CD1c-positive myeloid dendritic cell (primary cell): ENCODE data around the gene EFCAB5.
A peak's percentile ranks its signal among the peaks of the same experiment; 100 is the strongest.
"Not testable (repeated sequence)": the region's sequence is repeated elsewhere in the genome, so short reads cannot be mapped to it uniquely, and the experiment has no call there.

ENCODE experiments used
- DNase-seq: peaks from one replicate; pipeline ENCODE4 v3.0.0-alpha.2; 2016; ENCODE audit errors: extremely low spot score

The EFCAB5 gene

DNA sequence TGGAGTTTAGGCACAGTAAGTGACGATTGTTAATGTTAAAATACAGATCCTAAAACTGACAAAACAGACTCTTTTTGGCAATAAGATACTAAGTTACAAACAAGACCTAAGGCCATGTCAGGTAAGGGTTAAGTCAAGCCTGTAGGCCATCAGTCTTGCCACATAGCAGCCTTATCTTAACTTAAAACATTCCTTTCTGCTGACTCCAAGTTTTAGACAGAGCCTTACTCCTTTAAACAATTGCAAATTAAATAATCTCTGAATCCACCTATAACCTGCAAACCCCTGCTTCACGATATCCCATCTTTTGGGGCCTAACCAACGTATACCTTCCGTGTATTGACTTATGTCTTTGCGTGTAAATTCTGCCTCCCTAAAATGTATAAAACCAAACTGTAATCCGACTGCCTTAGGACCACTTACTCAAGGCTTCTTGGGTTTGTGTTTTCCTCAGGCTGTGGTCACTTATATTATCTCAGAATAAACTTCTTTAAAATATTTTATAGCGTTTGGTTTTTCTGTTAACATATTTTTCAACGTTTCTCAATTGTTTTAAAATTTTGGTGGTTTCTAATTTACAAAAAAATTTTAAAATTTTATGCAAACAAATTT, 64.4 kb downstream of the EFCAB5 start:
- no peak for DNase-seq

GRCh38 chr17:30011934-30012333, 70.5 kb downstream of the EFCAB5 start:
- DNase-seq = not testable (repeated sequence)

DNA sequence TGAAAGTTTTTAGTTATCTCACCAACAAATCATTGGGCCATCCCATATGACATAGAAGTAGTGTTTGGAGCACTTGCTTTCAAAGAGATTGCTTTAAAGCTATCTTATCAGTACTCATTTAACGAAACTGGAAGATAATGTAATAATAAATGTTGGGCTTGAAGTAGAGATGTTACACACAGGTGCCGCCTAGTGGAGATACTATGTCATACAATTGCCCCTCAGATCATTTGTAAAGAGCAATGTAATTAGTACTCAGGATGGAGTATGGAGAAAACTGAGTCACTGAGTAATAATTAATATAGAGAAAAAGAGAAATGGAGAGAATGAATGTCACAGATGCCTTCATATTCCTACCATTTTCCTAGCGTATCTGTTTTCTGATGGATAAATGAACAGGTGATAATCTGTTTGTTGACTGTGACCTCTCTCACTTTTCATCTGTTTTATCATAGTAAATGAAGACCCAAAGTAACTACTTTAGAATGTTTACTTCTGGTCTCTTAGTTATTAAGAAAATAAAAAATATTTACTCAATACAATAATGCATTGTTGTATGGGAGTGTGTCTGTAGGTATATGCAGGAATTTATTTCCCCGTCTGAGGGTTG, 80.4 kb downstream of the EFCAB5 start:
- DNase-seq = peak; percentile 51

DNA sequence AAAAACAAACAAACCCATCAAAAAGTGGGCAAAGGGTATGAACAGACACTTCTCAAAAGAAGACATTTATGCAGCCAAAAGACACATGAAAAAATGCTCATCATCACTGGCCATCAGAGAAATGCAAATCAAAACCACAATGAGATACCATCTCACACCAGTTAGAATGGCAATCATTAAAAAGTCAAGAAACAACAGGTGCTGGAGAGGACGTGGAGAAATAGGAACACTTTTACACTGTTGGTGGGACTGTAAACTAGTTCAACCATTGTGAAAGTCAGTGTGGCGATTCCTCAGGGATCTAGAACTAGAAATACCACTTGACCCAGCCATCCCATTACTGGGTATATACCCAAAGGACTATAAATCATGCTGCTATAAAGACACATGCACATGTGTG, 83.9 kb downstream of the EFCAB5 start:
- not testable (repeated sequence) for DNase-seq

DNA sequence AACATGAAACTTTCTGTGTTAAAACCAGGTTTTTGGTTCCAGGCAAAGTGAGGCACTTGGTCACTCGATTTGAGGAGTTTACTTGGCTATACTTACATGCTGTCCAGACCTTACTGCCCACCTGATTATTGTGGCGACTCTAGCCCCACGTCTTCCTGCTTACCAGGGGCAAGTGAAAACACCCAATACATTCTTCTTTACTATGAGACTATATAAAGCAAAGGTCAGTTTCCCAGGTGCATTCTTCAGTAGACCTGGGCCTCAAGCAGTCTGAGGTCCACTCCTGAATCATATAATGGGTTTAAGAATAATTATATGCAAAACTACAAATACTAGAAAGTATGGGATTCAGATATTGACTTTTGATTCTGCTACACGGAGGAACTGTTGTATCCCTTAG, 86.2 kb downstream of the EFCAB5 start:
- no peak for DNase-seq

DNA sequence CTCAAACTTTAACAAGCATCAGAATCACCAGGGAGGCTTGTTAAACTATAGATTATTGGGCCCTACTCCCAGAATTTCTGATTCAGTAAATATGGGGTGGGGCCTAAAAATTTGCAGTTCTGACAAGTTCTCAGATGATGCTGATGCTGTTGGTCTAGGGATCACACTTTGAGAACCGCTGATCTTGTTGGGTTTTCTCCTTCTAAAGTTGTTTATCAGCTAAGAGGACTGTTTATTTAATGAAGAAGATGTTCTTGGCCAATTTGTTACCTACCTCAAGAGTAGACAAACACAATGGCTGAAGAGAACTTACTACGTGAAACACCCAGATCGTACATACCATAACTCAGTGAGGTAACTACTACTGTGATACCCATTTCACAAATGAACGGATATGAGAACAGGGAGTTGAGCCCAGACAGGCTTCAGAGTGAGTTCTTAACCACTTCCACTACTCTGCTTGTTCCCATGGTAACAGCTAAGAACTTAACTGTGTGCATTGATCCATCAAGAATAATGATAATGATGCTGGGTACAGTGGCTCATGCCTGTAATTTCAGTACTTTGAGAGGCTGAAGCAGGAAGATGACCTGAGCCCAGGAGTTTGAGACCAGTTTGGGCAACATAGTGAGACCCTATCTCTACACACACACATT, 89.9 kb downstream of the EFCAB5 start:
- no peak for DNase-seq

- no peak for DNase-seq
Observed at GRCh38 chr17:30035369-30035768, 93.9 kb downstream of the EFCAB5 start.

- peak; percentile 56 for DNase-seq
Observed at GRCh38 chr17:30040719-30041518, 99.5 kb downstream of the EFCAB5 start.

GRCh38 chr17:30041551-30041950, 100.1 kb downstream of the EFCAB5 start:
- DNase-seq = no peak

GRCh38 chr17:30062372-30062771, 120.9 kb downstream of the EFCAB5 start:
- DNase-seq = no peak

GRCh38 chr17:30064738-30065137, 123.3 kb downstream of the EFCAB5 start:
- DNase-seq = no peak

GRCh38 chr17:30068465-30068864, 127.0 kb downstream of the EFCAB5 start:
- DNase-seq = no peak

DNA sequence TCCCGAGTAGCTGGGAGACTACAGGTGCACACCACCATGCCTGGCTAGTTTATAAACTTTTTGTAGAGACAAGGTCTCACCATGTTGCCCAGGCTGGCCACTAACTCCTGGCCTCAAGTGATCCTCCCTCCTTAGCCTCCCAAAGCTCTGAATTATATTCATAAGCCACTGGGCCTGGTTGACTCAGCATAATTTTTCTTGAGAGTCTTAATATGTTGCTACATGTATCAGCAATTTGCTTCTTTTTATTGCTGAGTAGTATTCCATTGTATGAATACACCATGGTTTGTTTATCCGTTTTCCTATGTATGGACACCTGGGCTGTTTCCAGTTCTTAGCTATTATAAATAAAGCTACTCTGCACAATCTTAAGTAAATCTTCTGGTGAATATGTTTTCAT, 132.8 kb downstream of the EFCAB5 start:
- DNase-seq = no peak

GRCh38 chr17:30074730-30075129, 133.3 kb downstream of the EFCAB5 start:
- no peak for DNase-seq

- no peak for DNase-seq
Observed at GRCh38 chr17:30082773-30083172, 141.3 kb downstream of the EFCAB5 start.

- no peak for DNase-seq
Observed at GRCh38 chr17:30084788-30085187, 143.4 kb downstream of the EFCAB5 start.

DNA sequence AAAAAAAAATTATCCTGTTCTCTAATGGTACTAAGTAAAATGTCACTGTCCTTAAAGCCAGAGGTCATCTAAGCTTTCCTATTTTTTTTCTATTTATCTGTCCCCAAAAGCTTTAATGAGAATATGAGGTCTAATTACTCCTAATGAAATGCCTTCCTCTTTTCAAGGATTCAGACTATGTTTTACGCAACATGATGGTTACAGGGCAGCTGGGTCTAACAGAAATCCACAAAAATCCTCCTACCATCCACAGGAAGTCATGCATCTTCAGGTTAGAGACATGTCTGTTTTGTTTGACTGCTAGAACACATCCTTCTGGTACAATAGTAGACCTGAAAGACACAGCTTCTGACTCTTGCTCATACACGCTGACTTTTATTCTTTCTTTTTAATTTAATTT, 145.5 kb downstream of the EFCAB5 start:
- no peak for DNase-seq

GRCh38 chr17:30087431-30087830, 146.0 kb downstream of the EFCAB5 start:
- DNase-seq = not testable (repeated sequence)

DNA sequence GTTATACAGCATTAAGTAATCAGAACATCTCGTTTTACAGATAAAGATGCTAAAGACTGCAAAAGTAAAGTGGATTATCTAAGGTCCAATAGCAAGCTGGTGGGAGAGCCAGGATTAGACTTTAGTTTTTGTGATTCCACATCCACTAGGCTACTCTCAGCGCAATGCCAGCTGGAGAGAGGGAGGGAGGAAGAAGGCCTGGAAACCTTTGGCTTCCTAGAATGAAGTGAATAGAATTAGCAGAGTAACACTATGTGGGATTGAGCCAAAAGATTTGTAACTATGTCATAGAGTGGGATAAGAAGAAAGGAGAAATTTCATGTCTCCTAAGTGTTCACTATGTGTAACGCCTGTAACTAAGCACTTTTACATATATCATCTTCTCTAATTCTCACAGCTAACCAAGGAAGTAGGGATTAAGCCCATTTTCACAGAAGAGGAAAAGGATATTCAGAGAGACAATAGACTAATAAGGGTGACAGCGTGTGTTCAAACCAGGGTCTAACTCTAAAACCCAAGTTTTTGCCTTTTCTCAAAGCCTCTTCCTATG, 149.8 kb downstream of the EFCAB5 start:
- DNase-seq = no peak

DNA sequence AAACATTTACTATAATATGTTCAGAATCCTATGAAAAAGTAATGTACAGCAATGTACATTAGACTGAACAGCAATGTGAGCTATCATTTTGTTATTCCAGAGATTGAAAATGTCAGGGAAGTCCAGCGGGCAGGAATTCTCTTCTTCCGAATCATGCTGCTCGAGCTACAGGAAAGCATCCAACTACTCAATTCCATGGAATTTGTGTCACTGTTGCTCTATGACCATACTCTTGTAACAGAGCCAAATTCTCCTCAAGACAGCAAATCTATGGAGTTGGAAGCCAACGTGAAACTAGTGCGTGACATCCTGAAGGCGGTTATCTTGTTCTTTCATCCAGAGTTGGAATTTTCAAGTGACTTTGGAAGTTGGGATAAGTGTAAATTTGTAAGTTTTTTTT, 150.3 kb downstream of the EFCAB5 start:
- DNase-seq = no peak

GRCh38 chr17:30092886-30093285, 151.5 kb downstream of the EFCAB5 start:
- no peak for DNase-seq

- peak; percentile 81 for DNase-seq
Observed at GRCh38 chr17:30093463-30094147, 152.2 kb downstream of the EFCAB5 start.
